Measurements from ENCODE around the gene SPEN. TPM values are rescaled to one million over a fixed set of nuclear protein-coding genes. Genes with fewer than 3 reads are reported as not detected.

The SPEN gene
- total and polyA plus RNA-seq, 2 of the 13 experiments (the other 11 are each of a cell fraction or from before 2014, with no cell fraction given): 4.8 to 14.0 TPM

DNA sequence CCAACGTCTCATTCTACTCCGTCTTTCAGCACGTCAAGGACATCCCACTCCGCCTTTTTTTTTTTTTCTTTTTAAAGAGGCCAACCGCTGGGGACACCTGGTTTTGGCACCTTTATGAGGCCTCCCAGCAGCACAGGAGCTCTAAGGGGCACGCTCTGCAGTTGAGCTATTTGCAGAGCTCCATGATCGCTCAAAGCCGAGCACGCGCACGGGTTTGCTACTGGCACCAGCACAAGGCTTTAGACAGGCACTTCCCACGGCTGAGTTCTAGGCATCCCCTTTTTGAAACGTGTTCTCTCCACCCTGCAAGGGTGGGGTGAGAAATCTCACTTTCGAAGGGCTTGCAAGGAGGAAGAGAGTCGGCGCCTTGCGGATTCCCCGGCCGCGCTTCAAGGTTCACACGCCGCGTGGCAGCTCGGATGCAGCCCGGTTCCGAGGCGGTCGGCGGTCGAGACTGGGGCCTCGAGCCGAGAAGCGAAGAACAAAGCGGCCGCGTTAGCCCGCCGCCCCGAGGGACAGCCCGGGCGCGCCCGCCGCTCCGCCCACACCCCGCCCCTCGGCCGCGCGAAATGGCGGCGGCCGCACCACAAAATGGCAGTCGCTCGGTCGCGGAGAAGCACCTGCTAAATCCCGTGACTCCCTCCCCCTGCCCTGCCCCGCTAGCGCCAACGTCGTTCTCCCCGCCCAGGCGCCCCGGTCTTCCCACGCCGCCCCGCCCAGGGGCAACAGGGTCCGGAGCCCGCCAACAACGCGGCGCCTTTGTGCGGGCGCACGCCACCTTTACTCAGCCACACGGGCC lies 12.9 kb upstream of the SPEN start (continued):
- TF ChIP-seq, protein P1, sequence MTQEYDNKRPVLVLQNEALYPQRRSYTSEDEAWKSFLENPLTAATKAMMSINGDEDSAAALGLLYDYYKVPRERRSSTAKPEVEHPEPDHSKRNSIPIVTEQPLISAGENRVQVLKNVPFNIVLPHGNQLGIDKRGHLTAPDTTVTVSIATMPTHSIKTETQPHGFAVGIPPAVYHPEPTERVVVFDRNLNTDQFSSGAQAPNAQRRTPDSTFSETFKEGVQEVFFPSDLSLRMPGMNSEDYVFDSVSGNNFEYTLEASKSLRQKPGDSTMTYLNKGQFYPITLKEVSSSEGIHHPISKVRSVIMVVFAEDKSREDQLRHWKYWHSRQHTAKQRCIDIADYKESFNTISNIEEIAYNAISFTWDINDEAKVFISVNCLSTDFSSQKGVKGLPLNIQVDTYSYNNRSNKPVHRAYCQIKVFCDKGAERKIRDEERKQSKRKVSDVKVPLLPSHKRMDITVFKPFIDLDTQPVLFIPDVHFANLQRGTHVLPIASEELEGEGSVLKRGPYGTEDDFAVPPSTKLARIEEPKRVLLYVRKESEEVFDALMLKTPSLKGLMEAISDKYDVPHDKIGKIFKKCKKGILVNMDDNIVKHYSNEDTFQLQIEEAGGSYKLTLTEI (CRISPR knock-in tag; conservative IDR thresholded peaks at IDR 0.05): no peak
- peak; percentile 70; the same call in 1 of the 2 replicates for TF ChIP-seq KAT7 (CRISPR knock-in tag; IDR thresholded peaks at IDR 0.05; ENCODE audit: borderline replicate concordance)
- TF ChIP-seq, protein P2, sequence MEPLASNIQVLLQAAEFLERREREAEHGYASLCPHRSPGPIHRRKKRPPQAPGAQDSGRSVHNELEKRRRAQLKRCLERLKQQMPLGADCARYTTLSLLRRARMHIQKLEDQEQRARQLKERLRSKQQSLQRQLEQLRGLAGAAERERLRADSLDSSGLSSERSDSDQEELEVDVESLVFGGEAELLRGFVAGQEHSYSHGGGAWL (CRISPR knock-in tag; IDR thresholded peaks at IDR 0.05): 0 out of 2 replicates have a peak, but pooled peaks have one; percentile 84
- no peak for TF ChIP-seq CC2D1A (CRISPR knock-in tag; IDR thresholded peaks at IDR 0.05)
- TF ChIP-seq, protein P3, sequence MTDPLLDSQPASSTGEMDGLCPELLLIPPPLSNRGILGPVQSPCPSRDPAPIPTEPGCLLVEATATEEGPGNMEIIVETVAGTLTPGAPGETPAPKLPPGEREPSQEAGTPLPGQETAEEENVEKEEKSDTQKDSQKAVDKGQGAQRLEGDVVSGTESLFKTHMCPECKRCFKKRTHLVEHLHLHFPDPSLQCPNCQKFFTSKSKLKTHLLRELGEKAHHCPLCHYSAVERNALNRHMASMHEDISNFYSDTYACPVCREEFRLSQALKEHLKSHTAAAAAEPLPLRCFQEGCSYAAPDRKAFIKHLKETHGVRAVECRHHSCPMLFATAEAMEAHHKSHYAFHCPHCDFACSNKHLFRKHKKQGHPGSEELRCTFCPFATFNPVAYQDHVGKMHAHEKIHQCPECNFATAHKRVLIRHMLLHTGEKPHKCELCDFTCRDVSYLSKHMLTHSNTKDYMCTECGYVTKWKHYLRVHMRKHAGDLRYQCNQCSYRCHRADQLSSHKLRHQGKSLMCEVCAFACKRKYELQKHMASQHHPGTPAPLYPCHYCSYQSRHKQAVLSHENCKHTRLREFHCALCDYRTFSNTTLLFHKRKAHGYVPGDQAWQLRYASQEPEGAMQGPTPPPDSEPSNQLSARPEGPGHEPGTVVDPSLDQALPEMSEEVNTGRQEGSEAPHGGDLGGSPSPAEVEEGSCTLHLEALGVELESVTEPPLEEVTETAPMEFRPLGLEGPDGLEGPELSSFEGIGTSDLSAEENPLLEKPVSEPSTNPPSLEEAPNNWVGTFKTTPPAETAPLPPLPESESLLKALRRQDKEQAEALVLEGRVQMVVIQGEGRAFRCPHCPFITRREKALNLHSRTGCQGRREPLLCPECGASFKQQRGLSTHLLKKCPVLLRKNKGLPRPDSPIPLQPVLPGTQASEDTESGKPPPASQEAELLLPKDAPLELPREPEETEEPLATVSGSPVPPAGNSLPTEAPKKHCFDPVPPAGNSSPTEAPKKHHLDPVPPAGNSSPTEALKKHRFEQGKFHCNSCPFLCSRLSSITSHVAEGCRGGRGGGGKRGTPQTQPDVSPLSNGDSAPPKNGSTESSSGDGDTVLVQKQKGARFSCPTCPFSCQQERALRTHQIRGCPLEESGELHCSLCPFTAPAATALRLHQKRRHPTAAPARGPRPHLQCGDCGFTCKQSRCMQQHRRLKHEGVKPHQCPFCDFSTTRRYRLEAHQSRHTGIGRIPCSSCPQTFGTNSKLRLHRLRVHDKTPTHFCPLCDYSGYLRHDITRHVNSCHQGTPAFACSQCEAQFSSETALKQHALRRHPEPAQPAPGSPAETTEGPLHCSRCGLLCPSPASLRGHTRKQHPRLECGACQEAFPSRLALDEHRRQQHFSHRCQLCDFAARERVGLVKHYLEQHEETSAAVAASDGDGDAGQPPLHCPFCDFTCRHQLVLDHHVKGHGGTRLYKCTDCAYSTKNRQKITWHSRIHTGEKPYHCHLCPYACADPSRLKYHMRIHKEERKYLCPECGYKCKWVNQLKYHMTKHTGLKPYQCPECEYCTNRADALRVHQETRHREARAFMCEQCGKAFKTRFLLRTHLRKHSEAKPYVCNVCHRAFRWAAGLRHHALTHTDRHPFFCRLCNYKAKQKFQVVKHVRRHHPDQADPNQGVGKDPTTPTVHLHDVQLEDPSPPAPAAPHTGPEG (CRISPR knock-in tag; IDR thresholded peaks at IDR 0.05): peak; percentile 86
- TF ChIP-seq, protein P4, sequence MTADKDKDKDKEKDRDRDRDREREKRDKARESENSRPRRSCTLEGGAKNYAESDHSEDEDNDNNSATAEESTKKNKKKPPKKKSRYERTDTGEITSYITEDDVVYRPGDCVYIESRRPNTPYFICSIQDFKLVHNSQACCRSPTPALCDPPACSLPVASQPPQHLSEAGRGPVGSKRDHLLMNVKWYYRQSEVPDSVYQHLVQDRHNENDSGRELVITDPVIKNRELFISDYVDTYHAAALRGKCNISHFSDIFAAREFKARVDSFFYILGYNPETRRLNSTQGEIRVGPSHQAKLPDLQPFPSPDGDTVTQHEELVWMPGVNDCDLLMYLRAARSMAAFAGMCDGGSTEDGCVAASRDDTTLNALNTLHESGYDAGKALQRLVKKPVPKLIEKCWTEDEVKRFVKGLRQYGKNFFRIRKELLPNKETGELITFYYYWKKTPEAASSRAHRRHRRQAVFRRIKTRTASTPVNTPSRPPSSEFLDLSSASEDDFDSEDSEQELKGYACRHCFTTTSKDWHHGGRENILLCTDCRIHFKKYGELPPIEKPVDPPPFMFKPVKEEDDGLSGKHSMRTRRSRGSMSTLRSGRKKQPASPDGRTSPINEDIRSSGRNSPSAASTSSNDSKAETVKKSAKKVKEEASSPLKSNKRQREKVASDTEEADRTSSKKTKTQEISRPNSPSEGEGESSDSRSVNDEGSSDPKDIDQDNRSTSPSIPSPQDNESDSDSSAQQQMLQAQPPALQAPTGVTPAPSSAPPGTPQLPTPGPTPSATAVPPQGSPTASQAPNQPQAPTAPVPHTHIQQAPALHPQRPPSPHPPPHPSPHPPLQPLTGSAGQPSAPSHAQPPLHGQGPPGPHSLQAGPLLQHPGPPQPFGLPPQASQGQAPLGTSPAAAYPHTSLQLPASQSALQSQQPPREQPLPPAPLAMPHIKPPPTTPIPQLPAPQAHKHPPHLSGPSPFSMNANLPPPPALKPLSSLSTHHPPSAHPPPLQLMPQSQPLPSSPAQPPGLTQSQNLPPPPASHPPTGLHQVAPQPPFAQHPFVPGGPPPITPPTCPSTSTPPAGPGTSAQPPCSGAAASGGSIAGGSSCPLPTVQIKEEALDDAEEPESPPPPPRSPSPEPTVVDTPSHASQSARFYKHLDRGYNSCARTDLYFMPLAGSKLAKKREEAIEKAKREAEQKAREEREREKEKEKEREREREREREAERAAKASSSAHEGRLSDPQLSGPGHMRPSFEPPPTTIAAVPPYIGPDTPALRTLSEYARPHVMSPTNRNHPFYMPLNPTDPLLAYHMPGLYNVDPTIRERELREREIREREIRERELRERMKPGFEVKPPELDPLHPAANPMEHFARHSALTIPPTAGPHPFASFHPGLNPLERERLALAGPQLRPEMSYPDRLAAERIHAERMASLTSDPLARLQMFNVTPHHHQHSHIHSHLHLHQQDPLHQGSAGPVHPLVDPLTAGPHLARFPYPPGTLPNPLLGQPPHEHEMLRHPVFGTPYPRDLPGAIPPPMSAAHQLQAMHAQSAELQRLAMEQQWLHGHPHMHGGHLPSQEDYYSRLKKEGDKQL (CRISPR knock-in tag; IDR thresholded peaks at IDR 0.05; ENCODE audit: low read depth): peak; percentile 15; the same call in 1 of the 2 replicates
- TF ChIP-seq, protein P5, sequence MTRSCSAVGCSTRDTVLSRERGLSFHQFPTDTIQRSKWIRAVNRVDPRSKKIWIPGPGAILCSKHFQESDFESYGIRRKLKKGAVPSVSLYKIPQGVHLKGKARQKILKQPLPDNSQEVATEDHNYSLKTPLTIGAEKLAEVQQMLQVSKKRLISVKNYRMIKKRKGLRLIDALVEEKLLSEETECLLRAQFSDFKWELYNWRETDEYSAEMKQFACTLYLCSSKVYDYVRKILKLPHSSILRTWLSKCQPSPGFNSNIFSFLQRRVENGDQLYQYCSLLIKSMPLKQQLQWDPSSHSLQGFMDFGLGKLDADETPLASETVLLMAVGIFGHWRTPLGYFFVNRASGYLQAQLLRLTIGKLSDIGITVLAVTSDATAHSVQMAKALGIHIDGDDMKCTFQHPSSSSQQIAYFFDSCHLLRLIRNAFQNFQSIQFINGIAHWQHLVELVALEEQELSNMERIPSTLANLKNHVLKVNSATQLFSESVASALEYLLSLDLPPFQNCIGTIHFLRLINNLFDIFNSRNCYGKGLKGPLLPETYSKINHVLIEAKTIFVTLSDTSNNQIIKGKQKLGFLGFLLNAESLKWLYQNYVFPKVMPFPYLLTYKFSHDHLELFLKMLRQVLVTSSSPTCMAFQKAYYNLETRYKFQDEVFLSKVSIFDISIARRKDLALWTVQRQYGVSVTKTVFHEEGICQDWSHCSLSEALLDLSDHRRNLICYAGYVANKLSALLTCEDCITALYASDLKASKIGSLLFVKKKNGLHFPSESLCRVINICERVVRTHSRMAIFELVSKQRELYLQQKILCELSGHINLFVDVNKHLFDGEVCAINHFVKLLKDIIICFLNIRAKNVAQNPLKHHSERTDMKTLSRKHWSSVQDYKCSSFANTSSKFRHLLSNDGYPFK (CRISPR knock-in tag; IDR thresholded peaks at IDR 0.05; ENCODE audit: borderline replicate concordance): no peak
- TF ChIP-seq, protein P6, sequence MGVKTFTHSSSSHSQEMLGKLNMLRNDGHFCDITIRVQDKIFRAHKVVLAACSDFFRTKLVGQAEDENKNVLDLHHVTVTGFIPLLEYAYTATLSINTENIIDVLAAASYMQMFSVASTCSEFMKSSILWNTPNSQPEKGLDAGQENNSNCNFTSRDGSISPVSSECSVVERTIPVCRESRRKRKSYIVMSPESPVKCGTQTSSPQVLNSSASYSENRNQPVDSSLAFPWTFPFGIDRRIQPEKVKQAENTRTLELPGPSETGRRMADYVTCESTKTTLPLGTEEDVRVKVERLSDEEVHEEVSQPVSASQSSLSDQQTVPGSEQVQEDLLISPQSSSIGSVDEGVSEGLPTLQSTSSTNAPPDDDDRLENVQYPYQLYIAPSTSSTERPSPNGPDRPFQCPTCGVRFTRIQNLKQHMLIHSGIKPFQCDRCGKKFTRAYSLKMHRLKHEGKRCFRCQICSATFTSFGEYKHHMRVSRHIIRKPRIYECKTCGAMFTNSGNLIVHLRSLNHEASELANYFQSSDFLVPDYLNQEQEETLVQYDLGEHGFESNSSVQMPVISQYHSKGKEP (CRISPR knock-in tag; IDR thresholded peaks at IDR 0.05): no peak
